ENCODE data around the gene ANO3.

Gene ANO3

DNA sequence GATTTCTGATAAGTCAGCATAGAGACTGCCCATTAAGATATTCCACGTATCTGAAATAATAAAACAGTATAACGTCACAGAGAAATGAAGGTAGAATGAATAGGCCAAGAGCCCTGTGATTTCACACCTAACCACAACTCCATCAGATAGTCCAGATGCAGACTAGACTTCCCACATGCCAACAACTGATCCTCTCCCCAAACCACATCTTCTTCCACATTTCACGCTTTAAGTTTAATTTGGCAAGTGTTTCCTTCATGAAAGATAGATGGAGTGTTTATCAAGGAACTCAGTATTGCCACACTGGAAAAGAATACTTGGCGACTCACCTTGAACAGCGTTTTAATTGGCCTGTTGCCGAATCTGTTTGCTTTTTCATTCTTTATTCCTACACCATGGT lies 158.6 kb downstream of the ANO3 start:
- no peak for TF ChIP-seq CTCF (IDR thresholded peaks at IDR 0.05; ENCODE audit: borderline replicate concordance, control extremely low read depth, extremely low read depth, insufficient read depth, missing control alignments)
- no peak for DNase-seq (ENCODE audit: low spot score)
- in situ Hi-C loops (cut with MboI; ENCODE audit: low sequenced_read_pairs, unreplicated experiment) = no loop called here

DNA sequence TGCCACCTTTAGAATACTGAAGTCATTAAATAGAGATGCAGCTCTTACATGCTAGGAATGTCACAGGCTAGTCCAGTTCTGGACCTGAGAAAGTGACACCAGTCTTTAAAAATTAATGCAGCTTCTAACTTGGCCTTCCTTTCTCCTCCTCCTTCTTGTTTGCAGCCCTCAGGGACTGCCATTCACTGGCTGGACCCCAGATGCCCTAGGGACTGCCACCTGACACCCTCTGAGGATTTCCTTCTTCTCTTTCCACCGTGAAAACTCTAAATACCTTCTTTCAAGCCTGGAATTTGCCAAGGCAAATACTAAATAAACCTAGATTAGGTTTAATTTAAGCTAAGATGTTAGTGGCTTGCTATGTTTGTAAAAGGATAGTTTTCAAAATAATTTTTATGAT lies 161.7 kb downstream of the ANO3 start:
- DNase-seq (ENCODE audit: low spot score) = no peak
- in situ Hi-C loops (cut with MboI; ENCODE audit: low sequenced_read_pairs, unreplicated experiment) = no loop called here
- TF ChIP-seq CTCF (IDR thresholded peaks at IDR 0.05; ENCODE audit: borderline replicate concordance, control extremely low read depth, extremely low read depth, insufficient read depth, missing control alignments) = no peak

DNA sequence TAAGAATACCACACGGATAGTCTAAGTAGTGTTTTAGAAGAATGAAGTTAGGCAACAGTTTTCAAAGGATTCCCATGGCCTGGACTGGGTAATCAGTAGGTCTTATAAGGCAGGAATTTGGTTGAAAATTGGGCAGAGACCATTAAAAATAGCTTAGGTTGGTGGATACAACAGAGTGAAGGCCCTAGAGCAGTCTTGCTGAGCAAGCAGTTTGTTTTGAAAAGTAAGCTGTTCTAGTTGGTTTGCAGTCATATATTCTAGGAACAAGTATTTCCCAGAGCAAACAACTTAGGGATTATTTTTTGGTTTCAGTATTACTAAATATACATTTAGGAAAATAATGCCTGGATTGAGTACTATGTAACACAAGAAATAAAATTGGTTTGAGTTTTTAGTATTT lies 175.3 kb downstream of the ANO3 start:
- no peak for DNase-seq (ENCODE audit: low spot score)
- TF ChIP-seq CTCF (IDR thresholded peaks at IDR 0.05; ENCODE audit: borderline replicate concordance, control extremely low read depth, extremely low read depth, insufficient read depth, missing control alignments) = no peak
- in situ Hi-C loops (cut with MboI; ENCODE audit: low sequenced_read_pairs, unreplicated experiment) = no loop called here

DNA sequence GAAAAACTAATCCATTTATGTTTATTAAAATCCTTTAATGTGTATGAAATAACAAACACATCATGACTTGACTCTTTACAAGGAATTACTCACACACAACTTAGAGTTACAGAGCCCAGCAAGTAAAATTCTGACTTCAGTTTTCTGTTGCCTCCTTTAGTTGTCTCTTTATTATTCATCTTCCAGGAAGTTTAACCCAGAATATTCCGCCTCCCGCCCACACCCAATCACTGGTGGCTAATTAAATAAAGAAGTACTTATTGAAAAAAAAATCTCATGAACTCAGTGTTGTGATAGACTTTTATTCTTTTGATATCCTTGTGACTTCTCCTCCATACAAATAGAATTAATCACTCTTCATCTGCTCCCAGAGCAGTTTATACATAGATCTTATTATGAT lies 178.2 kb downstream of the ANO3 start:
- in situ Hi-C loops (cut with MboI; ENCODE audit: low sequenced_read_pairs, unreplicated experiment) = no loop called here
- no peak for DNase-seq (ENCODE audit: low spot score)
- no peak for TF ChIP-seq CTCF (IDR thresholded peaks at IDR 0.05; ENCODE audit: borderline replicate concordance, control extremely low read depth, extremely low read depth, insufficient read depth, missing control alignments)

DNA sequence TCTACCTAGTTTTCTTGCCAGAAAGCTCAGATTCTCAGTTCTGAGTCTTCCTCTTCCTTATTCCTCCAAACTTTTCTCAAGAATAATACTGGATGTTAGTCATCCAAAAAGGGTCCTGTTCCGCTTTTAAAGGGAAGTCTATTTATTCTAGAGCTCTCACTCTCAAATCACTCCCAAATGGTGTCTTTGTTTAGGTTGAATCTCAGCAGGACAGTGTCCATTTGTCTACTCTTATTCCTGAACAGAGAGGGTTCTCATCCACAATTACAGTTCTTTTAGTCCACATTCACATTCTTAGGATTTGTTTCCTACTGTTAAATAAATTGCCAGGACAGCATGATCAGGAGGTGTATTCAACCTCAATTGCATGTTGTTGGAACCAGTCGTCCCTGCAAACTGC lies 178.8 kb downstream of the ANO3 start:
- in situ Hi-C loops (cut with MboI; ENCODE audit: low sequenced_read_pairs, unreplicated experiment) = no loop called here

GRCh38 chr11:26512196-26512595 lies 180.3 kb downstream of the ANO3 start:
- no peak for DNase-seq (ENCODE audit: low spot score)
- in situ Hi-C loops (cut with MboI; ENCODE audit: low sequenced_read_pairs, unreplicated experiment) = no loop called here
- TF ChIP-seq CTCF (IDR thresholded peaks at IDR 0.05; ENCODE audit: borderline replicate concordance, control extremely low read depth, extremely low read depth, insufficient read depth, missing control alignments) = no peak

More for the DNA sequence above, 178.8 kb downstream of the ANO3 start:
- DNase-seq (ENCODE audit: low spot score) = no peak
- no peak for TF ChIP-seq CTCF (IDR thresholded peaks at IDR 0.05; ENCODE audit: borderline replicate concordance, control extremely low read depth, extremely low read depth, insufficient read depth, missing control alignments)

- in situ Hi-C loops (cut with MboI; ENCODE audit: low sequenced_read_pairs, unreplicated experiment) = no loop called here
- no peak for DNase-seq (ENCODE audit: low spot score)
- TF ChIP-seq CTCF (IDR thresholded peaks at IDR 0.05; ENCODE audit: borderline replicate concordance, control extremely low read depth, extremely low read depth, insufficient read depth, missing control alignments) = no peak
These were observed 187.5 kb downstream of the ANO3 start for GRCh38 chr11:26519469-26519868.

Measured in GM13976 (cell line).